Mononuclear cell (primary cell): ENCODE measurements around the gene CPO. TPM values are rescaled to one million over a fixed set of nuclear protein-coding genes. Genes with fewer than 3 reads are reported as not detected.
"Not testable (repeated sequence)": the region's sequence is repeated elsewhere in the genome, so short reads cannot be mapped to it uniquely, and the experiment has no call there.

Source experiments
- H3K27me3 ChIP-seq: 2 replicates; pipeline ENCODE4 v1.6.0; 2011; ENCODE audit warnings: low read length, control low read depth; ENCODE audit not compliant: insufficient read depth
- H3K4me1 ChIP-seq: 2 replicates; pipeline ENCODE4 v1.5.1; 2011; ENCODE audit warnings: mild to moderate bottlenecking, low read length, control low read depth; ENCODE audit not compliant: insufficient read depth
- H3K4me3 ChIP-seq: 2 replicates; pipeline ENCODE4 v1.5.1; 2011; ENCODE audit warnings: mild to moderate bottlenecking, low read length, moderate library complexity
- H3K9me3 ChIP-seq: 2 replicates; pipeline ENCODE4 v1.5.1; 2011; ENCODE audit warnings: low read depth, mild to moderate bottlenecking, control low read depth, low read length
- total RNA-seq: library from RNA; depleted of rRNA; stranded (reverse); fragments of >200 nt; gene quantifications from one replicate; pipeline ENCODE4 v1.2.3, GENCODE V29; 2012

The CPO gene, protein sequence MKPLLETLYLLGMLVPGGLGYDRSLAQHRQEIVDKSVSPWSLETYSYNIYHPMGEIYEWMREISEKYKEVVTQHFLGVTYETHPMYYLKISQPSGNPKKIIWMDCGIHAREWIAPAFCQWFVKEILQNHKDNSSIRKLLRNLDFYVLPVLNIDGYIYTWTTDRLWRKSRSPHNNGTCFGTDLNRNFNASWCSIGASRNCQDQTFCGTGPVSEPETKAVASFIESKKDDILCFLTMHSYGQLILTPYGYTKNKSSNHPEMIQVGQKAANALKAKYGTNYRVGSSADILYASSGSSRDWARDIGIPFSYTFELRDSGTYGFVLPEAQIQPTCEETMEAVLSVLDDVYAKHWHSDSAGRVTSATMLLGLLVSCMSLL
- total RNA-seq: 0.21 TPM

DNA sequence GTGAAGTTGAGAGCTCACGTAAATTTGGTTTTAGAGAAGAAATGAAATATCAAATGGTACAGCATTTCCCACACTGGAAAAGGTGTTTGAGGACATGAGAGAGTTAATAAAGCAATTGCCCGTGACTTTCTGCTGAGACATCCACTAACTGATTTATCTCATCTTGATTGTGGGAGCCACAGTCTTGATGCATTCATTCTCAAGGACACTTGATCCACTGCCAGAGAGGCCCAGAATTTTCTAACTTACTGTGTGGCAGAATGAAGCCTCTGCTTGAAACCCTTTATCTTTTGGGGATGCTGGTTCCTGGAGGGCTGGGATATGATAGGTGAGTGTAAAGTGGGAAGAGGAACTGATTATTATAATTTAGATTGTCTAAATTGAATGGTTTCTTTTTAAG, at the start of gene CPO:
CPO (plus strand) TSS at position 179 of the 400 bp plus-strand sequence; CDS start at position 261, 82 bp downstream.
- H3K4me3 ChIP-seq: no peak within 1 kb of the TSS
- no peaks in the 10 kb centered on the region for H3K27me3 ChIP-seq
- H3K9me3 ChIP-seq: no peaks in the 10 kb centered on the region
- no peaks in the 10 kb centered on the region for H3K4me1 ChIP-seq

DNA sequence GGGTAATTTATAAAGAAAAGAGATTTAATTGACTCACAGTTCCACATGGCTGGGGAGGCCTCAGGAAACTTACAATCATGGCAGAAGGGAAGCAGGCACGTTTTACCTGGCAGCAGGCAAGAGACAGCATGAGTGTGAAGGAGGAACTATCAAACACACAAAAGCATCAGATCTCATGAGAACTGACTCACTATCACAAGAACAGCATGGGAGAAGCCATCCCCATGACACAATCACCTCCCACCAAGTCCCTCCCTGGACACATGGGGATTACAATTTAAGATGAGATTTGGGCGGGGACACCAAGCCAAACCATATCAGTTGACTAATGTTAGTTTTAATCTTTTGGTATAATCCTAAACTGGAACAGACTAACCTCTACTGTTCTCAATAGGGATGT, 49.1 kb upstream of the CPO start:
- Histone ChIP-seq H3K4me1 (no peaks in the 10 kb centered on the region), H3K27me3 (no peaks in the 10 kb centered on the region), H3K4me3 (no peak overlapping the region), H3K9me3 (no peaks in the 10 kb centered on the region)

DNA sequence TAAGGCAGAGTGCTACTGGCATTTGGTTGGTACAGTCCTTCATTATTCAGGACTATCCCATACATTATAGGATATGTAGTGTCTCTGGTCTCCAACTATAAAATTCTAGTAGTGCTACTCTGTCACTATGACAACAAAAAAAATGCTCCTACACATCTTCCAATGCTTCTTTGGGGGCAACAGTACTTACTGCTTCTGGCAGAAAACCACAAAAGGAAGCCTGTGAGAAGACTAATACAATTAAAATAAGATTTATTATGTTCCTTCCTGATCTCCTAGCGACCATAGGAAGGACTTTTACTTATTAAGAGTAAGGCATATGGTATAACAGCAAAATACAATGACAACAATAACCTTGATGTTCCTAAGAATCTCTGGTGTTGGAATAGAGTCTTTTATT, 48.4 kb upstream of the CPO start:
- Histone ChIP-seq H3K4me1 (no peaks in the 10 kb centered on the region), H3K9me3 (no peaks in the 10 kb centered on the region)

DNA sequence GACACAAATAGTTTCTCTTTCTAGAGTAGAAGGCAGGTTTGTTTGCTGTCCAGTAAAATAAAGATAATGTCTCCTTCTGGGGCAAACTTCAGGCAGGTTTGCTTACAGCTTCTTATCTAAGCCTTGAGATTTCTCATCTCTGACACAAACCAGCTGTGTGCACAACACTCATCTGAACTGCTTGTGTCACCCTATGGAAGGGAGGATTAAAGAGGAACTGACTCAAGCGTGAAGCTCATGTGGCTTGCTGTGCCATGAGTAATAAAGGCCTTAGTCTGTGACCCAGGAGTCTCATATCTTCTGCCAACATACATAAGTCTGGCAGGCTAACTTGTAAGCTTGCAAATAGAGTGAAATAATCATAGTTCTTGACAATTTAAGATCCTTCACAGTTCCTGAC, 24.2 kb upstream of the CPO start:
- H3K9me3 ChIP-seq: no peaks in the 10 kb centered on the region
- H3K4me1 ChIP-seq: no peaks in the 10 kb centered on the region
- no peaks in the 10 kb centered on the region for H3K27me3 ChIP-seq
- no peak overlapping the region for H3K4me3 ChIP-seq

More for the DNA sequence above, 48.4 kb upstream of the CPO start:
- H3K27me3 ChIP-seq: no peaks in the 10 kb centered on the region
- no peak overlapping the region for H3K4me3 ChIP-seq

DNA sequence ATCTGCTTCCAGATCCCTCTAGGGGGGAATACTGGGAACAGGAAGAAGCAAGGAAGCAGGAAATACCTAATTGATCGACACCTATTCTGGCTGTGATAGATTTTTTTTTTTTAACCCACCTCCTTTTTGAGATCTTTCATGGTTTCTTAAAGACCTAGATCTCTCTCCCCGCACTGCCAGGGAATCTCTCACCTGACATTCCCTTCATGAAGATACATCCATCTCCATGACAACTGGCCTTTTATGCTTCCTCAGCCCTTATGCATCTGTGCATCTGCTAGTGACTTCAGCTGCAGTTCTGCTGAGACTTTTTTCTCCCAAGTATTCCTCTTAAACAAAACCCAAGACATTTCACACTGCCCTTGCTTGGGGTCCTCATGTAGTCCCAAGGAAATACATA, 21.1 kb upstream of the CPO start:
- no peaks in the 10 kb centered on the region for H3K27me3 ChIP-seq
- H3K4me3 ChIP-seq: no peak overlapping the region
- H3K9me3 ChIP-seq: no peaks in the 10 kb centered on the region
- no peaks in the 10 kb centered on the region for H3K4me1 ChIP-seq

DNA sequence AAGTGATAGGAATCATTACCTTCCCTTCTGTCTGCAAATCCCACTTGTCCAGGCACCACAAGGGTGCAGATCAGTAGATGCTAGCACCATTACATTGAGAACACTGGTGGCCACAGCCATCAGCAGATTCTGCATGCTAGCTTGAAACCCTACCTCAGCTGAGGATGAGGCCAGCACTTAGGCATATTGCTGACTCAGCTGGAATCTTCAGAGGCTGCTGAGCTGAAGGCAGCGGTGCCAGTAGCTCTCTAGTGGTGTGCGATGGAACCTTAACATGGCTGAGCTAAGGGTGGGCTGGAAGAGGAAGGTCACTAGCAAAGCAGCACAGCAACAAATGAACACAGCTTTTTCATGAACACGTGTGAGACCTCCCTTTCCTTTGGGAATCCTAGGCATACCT, 19.0 kb upstream of the CPO start:
- Histone ChIP-seq H3K9me3 (no peaks in the 10 kb centered on the region), H3K4me3 (no peak overlapping the region), H3K4me1 (no peaks in the 10 kb centered on the region), H3K27me3 (no peaks in the 10 kb centered on the region)

DNA sequence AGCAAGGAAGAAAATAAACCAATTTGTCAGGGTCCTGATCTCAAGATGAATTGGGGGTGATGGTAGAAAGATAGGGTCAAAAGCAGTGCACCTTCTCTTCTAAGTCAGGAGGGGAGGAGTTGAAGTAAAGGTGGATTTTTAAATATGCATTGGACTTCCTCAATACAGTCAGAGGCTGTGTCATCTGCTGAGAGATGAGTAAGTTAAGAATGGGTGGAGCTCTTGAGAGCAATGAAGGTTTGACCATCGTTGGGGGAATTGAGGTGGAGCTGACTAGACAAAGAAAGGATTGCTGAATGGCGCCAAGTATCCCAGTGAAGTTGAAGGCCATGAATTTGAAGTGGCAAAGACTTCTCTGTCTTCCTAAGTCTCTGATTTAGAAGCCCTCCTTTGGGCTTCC, 18.4 kb upstream of the CPO start:
- H3K9me3 ChIP-seq: no peaks in the 10 kb centered on the region
- no peak overlapping the region for H3K4me3 ChIP-seq
- no peaks in the 10 kb centered on the region for H3K27me3 ChIP-seq
- H3K4me1 ChIP-seq: no peaks in the 10 kb centered on the region

DNA sequence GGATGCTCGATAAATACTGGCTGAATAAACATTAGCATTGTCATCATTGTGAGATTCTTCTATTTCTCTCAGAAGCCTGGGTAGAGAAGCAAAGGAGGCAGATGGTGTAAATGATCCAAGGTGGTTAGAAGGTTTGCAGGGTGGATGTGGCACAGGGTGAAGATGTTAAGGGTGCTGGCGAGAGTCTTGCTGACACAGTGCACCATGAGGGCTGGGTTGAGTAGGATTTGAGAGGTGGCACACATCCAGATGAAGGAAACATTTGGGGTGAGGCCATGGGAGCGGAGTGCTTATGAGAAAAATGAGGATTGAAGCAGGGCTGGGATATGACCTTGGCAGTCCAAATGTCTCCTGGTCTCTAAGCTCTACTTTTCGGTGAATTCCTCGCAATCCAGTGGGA, 17.8 kb upstream of the CPO start:
- H3K4me3 ChIP-seq: no peak overlapping the region
- no peaks in the 10 kb centered on the region for H3K9me3 ChIP-seq
- H3K4me1 ChIP-seq: no peaks in the 10 kb centered on the region
- no peaks in the 10 kb centered on the region for H3K27me3 ChIP-seq

DNA sequence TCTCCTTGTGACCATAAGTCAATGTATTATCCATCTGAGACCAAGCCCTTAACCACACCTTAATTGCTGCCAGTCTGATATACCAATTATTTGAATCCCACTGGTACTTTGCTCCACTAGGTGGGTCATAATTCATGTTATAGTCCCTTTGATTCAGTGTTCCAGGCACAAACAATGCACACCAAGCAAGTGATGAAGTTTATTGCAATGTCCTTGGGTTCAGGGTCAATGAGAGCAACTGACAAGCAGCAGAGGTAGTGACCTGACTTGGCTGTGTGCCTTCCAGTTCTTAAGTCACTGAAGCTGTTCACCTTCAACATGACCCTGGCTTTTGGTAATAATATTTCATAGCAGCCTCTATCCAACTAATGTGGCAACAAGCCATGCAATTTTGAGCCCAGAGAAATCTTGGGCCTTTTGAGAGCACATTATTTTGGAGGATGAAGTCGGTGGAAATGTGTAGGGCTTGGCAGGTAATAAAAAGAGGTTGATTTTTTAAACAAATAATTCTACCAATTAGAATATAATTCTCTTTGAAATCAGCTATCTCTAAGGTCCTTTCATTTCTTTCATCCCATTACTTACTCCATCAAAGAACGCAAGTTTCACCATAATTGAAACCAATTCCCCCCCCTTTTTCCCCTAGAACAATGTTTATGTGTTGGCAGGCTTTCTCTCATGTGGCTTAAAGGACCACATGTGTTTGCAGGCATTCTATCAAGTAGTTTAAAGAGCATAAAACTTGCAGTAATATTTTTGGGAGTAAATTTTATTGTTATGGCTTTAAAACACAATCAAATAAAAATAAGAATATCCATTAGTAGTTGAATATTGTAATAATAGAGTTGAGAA, 3.1 kb upstream of the CPO start:
- Histone ChIP-seq H3K4me3 (no peak overlapping the region), H3K4me1 (no peaks in the 10 kb centered on the region), H3K9me3 (no peaks in the 10 kb centered on the region), H3K27me3 (no peaks in the 10 kb centered on the region)

DNA sequence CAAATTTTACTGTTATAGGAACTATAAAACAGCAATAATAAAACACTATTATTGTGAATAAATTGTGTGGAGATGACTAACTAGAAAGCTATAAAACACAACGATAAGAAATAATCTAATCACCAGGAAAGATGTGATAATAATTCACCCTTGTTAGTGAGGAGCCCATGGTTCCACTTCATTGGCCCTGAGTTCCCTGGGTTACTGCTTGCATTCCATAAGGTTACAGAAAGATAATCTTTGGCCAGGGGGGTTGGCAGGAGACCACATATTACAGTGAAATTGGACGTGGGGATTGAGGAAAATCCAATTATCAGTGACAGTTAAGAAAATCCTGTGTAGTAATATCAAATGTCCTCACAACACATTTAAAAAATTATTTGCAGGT, 2.5 kb upstream of the CPO start:
- H3K9me3 ChIP-seq: no peaks in the 10 kb centered on the region
- H3K4me3 ChIP-seq: no peak overlapping the region
- H3K27me3 ChIP-seq: no peaks in the 10 kb centered on the region
- H3K4me1 ChIP-seq: no peaks in the 10 kb centered on the region

DNA sequence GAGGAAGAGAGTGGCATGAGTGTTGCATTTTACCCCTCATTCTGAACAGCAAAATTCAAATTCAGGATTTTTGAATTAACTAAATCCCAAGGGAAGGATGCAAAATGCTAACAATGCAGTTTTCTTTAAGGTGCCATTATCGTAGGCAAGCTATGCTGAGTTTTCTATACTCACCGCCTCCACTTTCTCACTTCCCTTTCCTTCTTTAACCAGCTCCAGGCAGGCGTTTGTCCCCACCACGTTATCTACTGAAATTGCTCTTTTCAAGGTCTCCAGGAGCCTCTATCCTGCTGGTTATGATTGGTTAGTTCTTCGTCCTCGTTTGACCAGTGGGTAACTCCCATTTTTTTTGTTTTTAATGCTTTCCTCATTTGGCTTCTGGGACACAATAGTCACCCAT, 1.8 kb upstream of the CPO start:
- Histone ChIP-seq H3K9me3 (no peaks in the 10 kb centered on the region), H3K4me1 (no peaks in the 10 kb centered on the region), H3K4me3 (no peak overlapping the region), H3K27me3 (no peaks in the 10 kb centered on the region)

DNA sequence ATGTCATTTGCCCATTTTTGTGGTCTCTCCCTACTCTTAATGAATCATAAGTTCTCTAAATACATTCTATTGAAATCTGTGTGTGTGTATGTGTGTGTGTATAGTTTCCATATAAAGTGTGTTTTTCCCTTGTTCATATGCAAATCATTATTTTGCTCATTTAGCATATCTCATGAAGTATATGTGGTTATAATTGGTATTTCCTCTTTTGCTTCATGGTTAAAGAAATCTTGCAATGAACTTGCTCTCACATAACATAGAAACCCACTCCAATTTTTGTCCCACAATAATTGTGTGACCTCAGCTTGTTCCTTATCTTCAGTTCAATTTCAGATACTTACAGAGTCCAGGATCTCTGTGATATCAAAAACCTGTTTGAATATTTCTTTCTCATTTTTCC, 1.2 kb downstream of the CPO start:
- Histone ChIP-seq H3K4me3 (no peak overlapping the region), H3K9me3 (no peaks in the 10 kb centered on the region), H3K27me3 (no peaks in the 10 kb centered on the region), H3K4me1 (no peaks in the 10 kb centered on the region)

DNA sequence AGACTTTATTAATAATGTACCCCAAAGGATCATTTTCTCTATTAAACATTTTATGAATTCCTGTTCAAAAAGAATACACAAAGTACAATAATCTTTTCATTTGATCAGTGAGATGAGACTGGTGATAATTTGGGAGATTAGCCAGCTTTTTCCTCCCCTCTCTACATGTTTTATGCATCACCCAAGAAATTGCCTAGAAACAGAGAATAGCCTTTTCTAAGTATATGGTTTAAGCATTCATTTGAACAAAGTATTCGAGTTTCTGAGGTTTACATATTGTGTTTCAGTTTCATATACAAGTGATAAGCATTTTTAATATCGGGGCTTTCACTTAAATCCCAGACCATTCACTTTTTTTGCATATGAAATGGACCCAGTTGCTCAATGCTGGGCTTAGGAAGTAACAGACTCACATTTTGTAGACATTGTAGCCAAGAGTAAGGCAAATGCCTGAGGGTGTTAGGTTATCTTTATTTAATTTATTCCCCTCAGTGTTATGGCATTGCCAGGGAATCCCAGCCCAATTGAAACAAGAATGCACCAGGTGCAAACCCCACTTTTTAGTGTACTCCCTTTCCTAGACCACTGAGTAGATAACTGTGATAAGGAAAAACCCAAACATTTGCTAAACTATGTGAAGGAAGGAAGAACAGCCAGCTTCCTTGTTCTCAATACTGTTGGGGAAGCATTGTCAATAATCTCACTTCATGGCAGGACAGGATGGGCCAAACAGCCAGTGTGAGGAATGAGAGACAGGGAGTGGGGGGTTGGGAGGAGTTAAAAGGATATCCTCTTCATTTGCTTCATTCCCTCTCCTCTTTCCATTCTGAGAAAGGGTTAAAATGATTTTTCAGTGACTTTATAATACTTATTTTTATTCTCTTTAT, 3.5 kb downstream of the CPO start:
- Histone ChIP-seq H3K4me3 (no peak overlapping the region), H3K4me1 (no peaks in the 10 kb centered on the region), H3K9me3 (peaks cover 9% of the 10 kb centered on the region)

DNA sequence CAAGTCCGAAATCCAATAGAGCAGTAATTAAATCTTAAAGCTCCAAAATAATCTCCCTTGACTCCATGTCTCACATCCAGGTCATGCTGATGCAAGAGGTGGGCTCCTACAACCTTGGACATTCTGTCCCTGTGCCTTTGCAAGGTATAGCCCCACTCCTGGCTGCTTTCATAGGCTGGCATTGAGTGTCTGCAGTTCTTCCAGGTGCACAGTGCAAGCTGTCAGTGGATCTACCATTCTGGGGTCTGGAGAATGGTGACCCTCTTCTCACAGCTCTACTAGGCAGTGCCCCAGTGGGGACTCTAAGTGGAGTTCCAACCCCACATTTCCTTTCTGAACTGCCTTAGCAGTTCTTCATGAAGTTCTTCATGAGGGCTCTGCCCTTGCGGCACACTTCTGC, 14.1 kb downstream of the CPO start:
- H3K27me3 ChIP-seq, H3K4me3 ChIP-seq, H3K9me3 ChIP-seq, H3K4me1 ChIP-seq: not testable (repeated sequence)

More for the DNA sequence above, 3.5 kb downstream of the CPO start:
- no peaks in the 10 kb centered on the region for H3K27me3 ChIP-seq

DNA sequence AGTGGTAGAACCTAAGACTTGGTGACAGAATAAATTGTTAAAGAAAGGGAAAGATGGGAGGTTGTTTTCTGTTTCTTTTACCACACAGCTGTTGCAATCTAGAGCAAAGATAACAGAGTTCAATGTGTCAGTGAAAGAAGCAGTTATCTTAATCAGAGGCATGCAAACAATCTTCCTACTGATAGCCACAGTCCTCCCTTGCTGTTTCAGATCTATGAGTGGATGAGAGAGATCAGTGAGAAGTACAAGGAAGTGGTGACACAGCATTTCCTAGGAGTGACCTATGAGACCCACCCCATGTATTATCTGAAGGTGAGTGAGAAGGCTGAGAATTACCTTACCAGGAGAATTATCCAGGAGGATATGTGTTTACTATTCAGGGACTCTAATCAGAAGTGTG, 15.9 kb downstream of the CPO start:
- Histone ChIP-seq H3K4me3 (no peak overlapping the region), H3K27me3 (no peaks in the 10 kb centered on the region), H3K4me1 (no peaks in the 10 kb centered on the region), H3K9me3 (no peaks in the 10 kb centered on the region)
